Measurements from ENCODE around the gene NLRC4. TPM values are rescaled to one million over a fixed set of nuclear protein-coding genes. Genes with fewer than 3 reads are reported as not detected.

Gene NLRC4, protein sequence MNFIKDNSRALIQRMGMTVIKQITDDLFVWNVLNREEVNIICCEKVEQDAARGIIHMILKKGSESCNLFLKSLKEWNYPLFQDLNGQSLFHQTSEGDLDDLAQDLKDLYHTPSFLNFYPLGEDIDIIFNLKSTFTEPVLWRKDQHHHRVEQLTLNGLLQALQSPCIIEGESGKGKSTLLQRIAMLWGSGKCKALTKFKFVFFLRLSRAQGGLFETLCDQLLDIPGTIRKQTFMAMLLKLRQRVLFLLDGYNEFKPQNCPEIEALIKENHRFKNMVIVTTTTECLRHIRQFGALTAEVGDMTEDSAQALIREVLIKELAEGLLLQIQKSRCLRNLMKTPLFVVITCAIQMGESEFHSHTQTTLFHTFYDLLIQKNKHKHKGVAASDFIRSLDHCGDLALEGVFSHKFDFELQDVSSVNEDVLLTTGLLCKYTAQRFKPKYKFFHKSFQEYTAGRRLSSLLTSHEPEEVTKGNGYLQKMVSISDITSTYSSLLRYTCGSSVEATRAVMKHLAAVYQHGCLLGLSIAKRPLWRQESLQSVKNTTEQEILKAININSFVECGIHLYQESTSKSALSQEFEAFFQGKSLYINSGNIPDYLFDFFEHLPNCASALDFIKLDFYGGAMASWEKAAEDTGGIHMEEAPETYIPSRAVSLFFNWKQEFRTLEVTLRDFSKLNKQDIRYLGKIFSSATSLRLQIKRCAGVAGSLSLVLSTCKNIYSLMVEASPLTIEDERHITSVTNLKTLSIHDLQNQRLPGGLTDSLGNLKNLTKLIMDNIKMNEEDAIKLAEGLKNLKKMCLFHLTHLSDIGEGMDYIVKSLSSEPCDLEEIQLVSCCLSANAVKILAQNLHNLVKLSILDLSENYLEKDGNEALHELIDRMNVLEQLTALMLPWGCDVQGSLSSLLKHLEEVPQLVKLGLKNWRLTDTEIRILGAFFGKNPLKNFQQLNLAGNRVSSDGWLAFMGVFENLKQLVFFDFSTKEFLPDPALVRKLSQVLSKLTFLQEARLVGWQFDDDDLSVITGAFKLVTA
- 0.28 TPM for polyA plus RNA-seq (2012; ENCODE audit: insufficient read length, low read depth)

DNA sequence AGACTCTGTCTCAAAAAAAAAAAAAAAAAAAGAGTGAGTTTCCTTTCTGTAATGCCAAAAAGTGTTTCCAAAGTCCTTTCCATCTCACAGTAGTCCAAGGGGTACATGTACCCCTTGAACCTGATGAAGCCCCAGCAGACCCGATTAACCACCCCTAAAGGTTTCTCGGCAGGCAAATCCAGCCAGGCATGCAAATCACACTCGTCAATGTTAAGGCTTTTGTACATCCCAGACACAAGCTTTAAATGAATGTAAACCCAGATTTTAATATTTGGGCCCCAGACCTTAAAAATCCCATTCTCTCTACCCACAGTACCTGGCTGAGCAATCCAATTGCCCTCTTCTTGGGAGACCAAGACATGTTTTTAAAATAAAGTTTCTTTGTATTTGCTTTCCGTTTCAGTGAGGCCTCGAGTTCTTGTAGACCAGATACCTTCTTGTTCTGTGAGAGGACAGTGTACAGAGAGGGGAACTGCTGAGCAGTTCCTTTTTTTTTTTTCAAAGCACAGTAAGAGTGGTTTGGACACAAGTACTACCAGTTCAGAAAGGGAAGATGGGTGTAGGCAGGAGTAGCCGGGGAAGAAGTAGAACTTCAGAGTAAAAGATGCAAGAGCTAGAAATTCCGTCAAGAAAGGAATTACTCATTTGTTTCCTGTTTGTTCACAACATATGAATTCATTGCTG lies at the start of gene NLRC4:
Gene NLRC4 (minus strand): TSS at position 465 of the 684 bp plus-strand sequence. CDS start 8,111 bp downstream, outside the sequence.
- no peak for TF ChIP-seq FOXP2 (optimal IDR thresholded peaks at IDR 0.05; ENCODE audit: borderline replicate concordance, extremely low read depth, extremely low read length, insufficient read depth)
- TF ChIP-seq, protein P1, sequence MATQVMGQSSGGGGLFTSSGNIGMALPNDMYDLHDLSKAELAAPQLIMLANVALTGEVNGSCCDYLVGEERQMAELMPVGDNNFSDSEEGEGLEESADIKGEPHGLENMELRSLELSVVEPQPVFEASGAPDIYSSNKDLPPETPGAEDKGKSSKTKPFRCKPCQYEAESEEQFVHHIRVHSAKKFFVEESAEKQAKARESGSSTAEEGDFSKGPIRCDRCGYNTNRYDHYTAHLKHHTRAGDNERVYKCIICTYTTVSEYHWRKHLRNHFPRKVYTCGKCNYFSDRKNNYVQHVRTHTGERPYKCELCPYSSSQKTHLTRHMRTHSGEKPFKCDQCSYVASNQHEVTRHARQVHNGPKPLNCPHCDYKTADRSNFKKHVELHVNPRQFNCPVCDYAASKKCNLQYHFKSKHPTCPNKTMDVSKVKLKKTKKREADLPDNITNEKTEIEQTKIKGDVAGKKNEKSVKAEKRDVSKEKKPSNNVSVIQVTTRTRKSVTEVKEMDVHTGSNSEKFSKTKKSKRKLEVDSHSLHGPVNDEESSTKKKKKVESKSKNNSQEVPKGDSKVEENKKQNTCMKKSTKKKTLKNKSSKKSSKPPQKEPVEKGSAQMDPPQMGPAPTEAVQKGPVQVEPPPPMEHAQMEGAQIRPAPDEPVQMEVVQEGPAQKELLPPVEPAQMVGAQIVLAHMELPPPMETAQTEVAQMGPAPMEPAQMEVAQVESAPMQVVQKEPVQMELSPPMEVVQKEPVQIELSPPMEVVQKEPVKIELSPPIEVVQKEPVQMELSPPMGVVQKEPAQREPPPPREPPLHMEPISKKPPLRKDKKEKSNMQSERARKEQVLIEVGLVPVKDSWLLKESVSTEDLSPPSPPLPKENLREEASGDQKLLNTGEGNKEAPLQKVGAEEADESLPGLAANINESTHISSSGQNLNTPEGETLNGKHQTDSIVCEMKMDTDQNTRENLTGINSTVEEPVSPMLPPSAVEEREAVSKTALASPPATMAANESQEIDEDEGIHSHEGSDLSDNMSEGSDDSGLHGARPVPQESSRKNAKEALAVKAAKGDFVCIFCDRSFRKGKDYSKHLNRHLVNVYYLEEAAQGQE (IDR thresholded peaks at IDR 0.05; ENCODE audit: insufficient read depth in 1 of 2, low read depth in 2 of 2, low read length in 2 of 2), result no peak
- TF ChIP-seq SIN3A (IDR thresholded peaks at IDR 0.05; ENCODE audit: borderline replicate concordance, insufficient read depth, low read length), result no peak
- TF ChIP-seq TAF1 (IDR thresholded peaks at IDR 0.05; ENCODE audit: borderline replicate concordance, insufficient read depth, low read length), result no peak

DNA sequence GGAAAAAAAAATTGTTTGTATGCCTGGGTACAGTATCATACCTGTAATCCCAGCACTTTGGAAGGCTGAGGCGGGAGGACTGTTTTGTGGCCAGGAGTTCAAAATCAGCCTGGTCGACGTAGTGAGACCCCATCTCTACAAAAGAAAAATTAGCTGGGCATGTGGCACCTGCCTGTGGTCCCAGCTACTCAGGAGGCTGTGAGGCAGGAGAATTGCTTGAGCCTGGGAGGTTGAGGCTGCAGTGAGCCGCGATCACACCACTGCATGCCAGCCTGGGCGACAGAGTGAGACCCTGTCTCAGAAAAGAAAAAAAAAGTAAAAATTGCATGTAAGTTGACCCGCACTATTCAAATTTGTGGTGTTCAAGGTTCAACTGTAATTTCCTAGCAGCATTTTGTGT lies 45.9 kb upstream of the NLRC4 start:
- TF ChIP-seq, protein P1 (IDR thresholded peaks at IDR 0.05; ENCODE audit: insufficient read depth in 1 of 2, low read depth in 2 of 2, low read length in 2 of 2), result no peak
- TF ChIP-seq FOXP2 (optimal IDR thresholded peaks at IDR 0.05; ENCODE audit: borderline replicate concordance, extremely low read depth, extremely low read length, insufficient read depth) (no peak), TAF1 (IDR thresholded peaks at IDR 0.05; ENCODE audit: borderline replicate concordance, insufficient read depth, low read length) (no peak), POLR2AphosphoS5 (IDR thresholded peaks at IDR 0.05; ENCODE audit: low read depth, low read length) (no peak), SIN3A (IDR thresholded peaks at IDR 0.05; ENCODE audit: borderline replicate concordance, insufficient read depth, low read length) (no peak)

DNA sequence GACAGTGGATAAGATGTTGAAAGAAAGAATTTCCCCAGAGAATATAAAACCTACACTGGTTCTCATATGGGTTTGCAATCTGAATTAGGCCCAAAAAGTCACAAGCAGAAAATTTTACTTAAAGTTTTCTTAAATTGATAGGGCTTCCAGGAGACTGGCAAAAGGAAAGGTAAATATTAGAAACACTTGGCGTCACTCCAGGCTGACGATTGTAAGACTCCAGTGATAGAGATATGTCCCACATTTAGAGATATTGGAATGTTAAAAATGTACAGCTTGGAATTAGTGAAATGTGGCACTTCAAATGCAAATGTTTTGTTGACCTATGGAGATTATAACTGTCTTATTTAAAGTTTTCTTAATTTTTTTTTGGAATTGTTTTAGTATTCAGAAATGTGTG lies 27.1 kb upstream of the NLRC4 start:
- TF ChIP-seq SIN3A (IDR thresholded peaks at IDR 0.05; ENCODE audit: borderline replicate concordance, insufficient read depth, low read length) (no peak), FOXP2 (optimal IDR thresholded peaks at IDR 0.05; ENCODE audit: borderline replicate concordance, extremely low read depth, extremely low read length, insufficient read depth) (no peak), TAF1 (IDR thresholded peaks at IDR 0.05; ENCODE audit: borderline replicate concordance, insufficient read depth, low read length) (no peak), POLR2AphosphoS5 (IDR thresholded peaks at IDR 0.05; ENCODE audit: low read depth, low read length) (no peak)
- TF ChIP-seq, protein P1 (IDR thresholded peaks at IDR 0.05; ENCODE audit: insufficient read depth in 1 of 2, low read depth in 2 of 2, low read length in 2 of 2), result no peak

DNA sequence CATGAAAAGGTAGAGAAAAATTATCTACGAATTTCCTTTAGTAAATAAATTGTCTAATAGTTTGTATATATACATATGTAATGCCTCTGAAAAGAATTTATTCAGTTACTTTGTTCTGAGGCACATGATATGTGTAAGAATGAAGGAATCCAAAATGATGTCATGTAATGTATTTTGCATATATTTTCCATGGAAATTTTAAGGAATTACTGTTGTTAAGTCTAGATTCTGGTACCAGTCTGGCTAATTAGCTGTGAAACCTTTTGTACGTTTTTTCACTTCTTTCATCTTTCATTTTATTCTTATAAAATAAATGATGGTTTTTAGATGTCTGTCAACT lies 25.3 kb upstream of the NLRC4 start:
- no peak for TF ChIP-seq POLR2AphosphoS5 (IDR thresholded peaks at IDR 0.05; ENCODE audit: low read depth, low read length)
- TF ChIP-seq, protein P1 (IDR thresholded peaks at IDR 0.05; ENCODE audit: insufficient read depth in 1 of 2, low read depth in 2 of 2, low read length in 2 of 2), result no peak
- no peak for TF ChIP-seq FOXP2 (optimal IDR thresholded peaks at IDR 0.05; ENCODE audit: borderline replicate concordance, extremely low read depth, extremely low read length, insufficient read depth)
- TF ChIP-seq SIN3A (IDR thresholded peaks at IDR 0.05; ENCODE audit: borderline replicate concordance, insufficient read depth, low read length), result no peak
- TF ChIP-seq TAF1 (IDR thresholded peaks at IDR 0.05; ENCODE audit: borderline replicate concordance, insufficient read depth, low read length), result no peak
